ENCODE data around the gene CDC45.

- TF ChIP-seq CTCF (conservative IDR thresholded peaks at IDR 0.05 in 1 of 2, IDR thresholded peaks at IDR 0.05 in 1 of 2; ENCODE audit: low read depth in 1 of 2, low read length in 2 of 2): no peak
- no peak for TF ChIP-seq EZH2 (IDR thresholded peaks at IDR 0.05; ENCODE audit: low read length, missing control alignments)
These were observed 49.5 kb upstream of the CDC45 start for GRCh38 chr22:19429950-19430889.

Data from fibroblast of lung (primary cell).